GM21423 (cell line): ENCODE measurements around the gene NXPH1.

Experiments
- ATAC-seq: cut with Tn5 transposase; IDR thresholded peaks from one replicate; pipeline ENCODE4 v1.9.1; 2021; ENCODE audit warnings: mild to moderate bottlenecking, moderate library complexity; ENCODE audit not compliant: unreplicated experiment

Gene NXPH1

DNA sequence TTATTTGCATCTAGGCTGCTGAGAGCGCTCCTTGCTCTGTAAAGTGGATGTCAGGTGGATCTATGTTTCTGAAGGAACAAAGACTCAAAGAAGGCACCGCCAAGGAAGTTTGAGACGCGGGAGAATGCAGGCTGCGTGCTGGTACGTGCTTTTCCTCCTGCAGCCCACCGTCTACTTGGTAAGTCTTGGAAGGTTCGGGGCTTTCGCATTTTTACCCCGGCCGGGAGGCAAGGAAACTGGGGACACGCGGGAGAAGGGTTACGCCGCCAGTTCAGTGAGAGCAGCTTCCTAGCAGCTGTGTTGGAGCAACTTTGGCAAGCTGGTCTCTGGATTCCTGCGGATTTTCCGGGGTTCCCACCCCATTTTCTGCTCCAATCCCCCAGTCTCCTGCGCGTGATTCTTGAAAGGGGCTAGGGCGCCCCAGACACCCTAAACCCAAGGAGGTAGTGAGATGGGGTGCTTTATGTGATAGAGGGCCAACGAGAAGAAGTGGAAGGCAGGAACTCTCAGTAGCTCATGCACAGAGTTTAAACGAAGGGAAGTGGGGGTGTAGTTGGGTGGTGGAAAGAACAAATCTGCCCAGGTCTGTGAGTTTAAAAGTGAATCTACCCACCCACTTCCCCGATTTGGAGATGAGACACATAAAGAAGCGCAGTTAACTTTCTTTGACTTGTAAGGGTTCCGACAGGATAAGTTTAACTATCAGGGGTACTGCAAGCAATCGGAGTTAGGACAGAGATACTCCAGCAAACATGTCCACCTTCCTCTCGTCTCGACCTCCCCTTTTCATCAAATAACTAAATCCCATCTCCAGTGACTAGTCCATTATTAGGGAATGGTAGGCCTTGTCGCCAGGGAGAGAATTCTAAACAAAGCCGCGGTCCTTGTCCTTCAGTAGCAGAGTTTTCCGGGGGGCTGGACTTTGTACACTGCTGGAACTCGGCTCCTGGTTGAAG, 2.5 kb downstream of the NXPH1 start:
- no peak for ATAC-seq

DNA sequence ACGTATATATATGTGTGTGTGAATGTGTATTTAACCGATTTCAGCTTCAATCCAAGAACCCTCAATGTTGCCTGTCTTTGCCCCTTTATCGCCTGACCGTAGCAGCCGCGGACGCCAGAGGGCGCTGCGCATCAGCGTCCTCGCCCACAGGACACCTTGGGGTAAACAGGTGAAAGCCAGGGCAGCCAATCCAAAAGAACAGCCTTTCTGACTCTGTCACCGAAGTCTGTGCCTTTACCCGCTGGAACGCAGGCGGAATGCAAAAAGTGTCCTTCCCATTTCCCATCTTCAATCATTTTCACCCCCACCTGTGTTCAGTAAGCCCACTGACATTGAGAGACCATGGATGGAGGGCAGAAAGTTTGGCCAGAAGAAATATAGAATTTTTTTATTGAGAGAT, 3.6 kb downstream of the NXPH1 start:
- peak; percentile 77 for ATAC-seq

DNA sequence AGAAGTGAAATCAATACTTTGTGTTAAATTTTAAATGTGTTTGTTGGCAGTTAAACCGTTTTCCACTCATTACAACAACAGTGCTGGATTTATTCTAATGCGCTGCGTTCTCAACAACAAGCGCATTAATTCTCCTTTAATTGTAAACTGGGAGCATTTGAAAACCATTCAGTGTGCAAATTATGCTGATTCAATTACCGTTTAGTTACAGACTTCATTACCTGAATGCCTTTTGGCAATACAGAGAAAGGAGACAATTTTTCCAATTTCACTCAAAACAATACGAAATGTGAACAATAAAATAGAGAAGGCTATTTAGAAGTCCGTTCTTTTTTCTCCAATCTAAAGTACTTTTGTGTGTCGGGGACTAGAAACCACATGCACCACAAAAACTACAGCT, 4.2 kb downstream of the NXPH1 start:
- no peak for ATAC-seq

DNA sequence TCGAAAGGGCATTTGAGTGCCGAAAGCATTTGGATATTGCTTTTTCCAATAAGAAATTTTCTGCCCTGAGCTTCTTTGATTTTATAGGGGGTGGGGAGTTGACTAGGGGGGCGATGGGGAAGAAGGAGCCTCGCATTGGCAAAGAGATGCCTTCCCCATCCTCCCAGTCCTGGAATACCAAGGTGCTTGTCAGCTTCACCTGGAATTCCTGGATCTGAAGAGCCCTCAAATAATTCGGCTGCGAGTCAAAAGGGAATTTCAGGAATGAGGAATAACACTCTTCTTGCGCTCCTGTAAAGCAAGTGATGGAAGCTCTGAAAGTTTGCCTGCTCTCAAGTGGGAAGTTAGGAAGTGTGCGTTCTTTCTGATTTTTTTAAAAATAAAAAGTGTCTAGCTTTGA, 7.3 kb downstream of the NXPH1 start:
- no peak for ATAC-seq

DNA sequence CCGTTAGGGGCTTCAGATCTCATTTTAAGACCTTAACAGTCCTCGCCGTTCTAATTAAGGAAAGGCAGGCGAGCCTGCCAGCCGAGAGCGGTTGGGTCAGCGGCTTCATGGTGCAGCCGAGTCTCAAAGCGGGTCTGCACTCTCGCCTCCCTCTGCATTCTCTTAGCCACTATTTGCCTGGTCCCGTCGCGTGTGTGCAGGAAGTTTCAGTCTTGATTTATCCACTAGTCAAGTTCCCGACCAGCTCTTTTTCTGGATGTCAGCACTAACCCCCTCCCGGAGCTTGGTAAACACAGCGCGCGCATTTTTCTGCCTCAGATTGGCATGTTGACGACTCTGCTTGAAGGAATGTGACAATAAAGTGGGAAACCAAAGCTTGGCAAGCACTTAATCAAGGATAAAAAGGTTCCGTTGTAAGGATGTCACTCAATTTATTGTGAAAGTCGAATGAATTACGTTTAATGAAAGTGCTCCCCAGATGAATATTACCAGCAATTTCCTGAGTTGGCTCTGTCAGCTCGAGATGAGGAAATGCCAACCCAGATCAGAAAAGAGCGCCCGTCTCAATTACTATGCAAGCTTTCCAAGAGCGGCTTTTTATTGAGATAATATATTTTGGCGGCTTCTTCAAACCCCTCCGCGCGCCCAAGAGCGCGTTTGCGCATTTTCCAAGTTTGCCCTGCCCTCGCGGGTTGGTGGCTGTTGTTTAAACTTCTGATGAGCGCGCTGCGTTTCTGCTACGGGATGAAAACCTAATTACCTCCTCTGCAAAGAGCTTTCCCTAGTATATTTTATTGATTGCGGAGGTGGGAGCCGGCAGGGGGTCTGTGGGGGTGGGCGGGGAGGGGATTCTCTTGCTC, 7.9 kb downstream of the NXPH1 start:
- ATAC-seq, result no peak

DNA sequence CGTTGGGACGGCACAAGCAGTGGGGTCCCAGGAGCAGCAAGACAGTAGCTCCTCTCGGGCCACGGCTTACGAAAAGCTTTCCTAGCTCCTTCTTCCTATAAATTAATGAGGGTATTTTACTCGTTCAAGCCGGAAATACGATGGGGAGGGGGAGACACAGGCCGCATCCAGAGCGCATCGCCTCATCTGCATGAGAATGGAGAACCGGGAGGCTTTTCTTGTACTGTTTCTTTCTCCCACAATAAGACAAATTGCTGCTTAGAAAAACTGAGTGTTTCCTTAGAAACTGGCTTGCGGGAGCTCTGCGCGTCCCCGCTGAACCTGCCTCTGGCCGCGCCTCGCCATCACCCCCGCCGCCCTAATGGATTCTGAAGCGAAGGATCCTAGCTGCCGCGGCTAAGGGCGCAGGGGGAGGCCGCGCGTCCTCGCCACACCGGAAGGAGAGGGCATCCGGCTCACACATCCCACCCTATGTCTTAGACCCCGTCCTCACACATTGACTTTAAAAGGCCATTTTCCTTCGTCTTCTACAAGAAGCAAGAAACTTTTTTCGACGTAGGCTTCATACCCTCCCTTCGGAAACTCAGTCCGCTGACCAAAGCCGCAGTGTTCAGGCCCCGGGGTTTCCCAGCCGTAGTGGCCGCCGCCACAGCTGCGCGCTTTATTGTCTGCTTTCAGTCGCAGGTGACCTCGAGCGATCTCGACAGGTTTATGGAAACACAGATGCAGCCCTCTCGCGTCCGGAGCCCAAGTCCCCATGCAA, 8.8 kb downstream of the NXPH1 start:
- no peak for ATAC-seq

DNA sequence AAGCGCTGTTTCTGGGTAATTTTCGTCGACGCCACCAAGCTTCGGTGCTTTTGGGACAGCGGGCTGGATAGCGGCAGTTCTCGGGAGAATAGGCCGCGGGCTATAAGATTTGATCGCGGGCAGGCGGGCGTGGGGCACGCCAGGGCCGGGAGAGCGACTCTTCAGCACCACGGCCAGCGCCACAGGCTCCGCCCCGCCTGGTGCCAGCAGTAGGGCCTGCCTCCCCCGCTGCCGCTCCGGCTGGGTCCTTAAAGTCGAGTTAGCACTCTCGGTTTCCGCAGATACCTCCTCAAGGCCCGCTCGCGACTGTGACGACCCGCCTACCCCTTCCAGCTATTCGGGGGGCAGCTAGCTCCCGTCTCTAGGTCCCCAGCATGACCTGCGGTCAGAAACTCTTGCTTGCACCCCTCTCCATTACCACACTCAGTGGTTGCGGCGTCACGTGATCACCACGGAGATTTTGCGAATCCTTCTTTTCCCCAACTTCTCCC, 9.4 kb downstream of the NXPH1 start:
- ATAC-seq, result peak; percentile 76

DNA sequence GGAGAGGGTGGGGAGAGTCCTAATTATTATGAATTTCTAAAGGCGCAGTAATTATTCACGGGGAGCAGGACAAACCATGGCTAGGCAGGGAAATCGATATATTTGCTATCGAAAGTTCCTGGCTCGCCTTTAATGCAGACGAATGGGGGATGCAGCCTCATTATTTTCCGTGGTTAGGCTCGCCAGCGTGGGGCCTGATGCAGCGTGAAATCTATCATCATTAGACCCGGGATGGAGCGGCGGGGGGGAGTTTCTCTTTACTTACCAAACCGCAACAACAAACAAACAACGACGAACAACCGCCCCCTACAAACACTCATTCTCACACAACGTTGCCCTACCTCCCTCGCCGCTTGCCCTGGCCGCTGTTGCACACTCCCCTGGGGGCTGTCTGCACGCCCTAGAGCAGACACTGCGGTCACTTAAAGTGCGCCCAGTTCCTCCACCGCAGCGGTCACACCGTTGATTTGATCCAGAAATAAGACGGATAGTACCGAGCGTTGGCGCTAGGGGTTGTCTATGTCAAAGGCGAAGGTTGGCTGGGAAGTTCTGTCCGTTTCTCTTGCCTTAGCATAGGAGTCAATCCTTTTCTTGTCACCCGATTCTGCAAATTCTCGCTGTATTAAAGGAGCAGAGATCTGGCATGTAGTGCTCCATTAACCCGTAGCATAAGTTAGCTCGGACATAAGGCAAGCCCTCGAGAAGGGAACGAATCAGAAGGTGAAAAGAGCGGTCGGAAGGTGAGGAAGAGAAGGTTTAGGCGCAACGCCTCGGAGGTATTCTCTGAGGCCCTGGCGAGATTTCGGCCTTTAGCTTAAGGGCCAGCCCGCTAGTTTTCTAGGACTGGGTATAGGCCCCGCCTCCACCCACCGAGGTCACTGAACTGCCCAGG, 10.4 kb downstream of the NXPH1 start:
- no peak for ATAC-seq

DNA sequence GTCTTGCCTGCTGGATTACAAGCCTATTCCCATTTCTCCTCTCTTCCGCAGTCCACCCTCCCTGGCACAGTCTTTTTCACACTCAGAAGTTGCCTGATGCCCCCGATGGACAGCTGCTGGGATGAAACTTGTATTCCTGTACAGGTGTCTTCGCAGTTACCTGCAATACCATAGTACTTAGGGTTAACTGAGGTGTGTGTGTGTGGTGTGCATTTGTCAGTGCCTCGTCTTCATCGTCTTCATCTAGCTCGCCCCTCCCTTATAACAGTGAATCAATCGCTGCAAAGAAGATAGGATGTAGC, 11.0 kb downstream of the NXPH1 start:
- ATAC-seq, result no peak

DNA sequence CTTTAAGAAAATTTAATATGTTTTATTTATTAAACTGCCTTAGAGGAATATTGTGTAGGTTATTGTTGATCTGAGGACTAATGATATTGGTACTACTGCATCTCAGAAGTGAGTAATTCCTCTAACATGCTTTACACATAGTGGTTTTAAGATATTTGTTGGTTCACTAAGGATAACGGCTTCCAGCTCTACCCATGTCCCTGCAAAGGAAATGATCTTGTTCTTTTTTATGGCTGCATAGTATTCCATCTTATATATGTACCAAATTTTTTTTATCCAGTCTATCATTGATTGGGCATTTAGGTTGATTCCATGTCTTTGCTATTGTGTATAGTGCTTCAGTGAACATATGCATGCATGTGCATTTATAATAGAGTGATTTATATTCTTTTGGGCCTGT, 20.1 kb downstream of the NXPH1 start:
- ATAC-seq, result no peak

DNA sequence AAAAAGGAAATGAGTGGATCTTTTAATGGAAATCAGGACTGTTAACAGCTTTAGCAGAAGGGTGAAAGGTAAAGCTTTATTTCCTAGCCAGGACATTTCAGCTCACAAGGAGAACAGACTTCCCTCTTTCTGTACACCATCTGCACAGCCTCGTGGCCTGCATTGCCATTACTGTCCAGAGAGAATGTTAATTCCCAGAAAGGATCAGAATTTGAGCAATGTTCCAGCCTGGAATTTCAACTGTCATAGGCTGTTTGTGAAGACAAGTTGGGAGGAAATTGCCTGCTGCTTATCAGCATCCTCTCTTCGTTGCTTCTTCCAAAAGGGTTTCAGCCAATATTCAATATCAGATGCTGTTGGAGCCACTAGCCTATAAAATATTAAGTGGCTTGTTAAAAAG, 22.0 kb downstream of the NXPH1 start:
- ATAC-seq, result no peak

DNA sequence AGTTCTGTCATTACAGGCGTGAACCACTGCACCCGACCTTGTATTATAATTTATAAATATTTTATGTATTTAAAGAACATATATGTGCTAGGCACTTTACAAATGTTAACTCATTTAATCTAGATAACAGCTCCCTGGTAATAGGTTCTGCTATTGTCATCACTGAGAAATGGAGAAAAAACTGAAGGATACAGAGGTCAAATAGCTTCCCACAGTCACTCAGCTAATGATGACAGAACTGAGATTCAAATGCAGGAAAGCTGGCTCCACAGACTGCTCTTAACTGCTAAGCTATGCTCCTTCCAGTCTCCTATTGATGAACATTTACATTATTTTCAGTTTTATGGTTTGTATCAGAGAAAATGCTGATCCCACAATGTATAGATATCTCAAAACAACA, 28.9 kb downstream of the NXPH1 start:
- ATAC-seq, result no peak

DNA sequence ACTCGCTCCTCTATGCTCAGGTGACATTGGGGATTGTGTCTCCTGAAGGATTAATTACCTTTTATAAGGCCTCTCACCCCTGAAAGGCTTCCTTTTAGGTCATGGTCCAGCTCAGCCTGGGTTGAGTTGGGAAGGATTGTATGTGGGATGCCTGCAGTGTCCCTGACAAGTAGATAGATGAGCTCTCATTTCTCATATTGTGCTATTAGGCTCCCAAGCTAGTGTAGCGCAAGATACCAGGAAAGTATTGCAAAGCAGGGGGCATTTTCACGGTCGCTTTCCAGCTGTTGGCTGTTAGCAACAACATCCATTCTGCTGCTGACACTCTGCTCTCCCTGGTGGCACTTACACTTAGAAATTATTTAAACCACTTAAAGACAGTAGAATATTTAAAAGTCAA, 31.9 kb downstream of the NXPH1 start:
- ATAC-seq, result no peak

DNA sequence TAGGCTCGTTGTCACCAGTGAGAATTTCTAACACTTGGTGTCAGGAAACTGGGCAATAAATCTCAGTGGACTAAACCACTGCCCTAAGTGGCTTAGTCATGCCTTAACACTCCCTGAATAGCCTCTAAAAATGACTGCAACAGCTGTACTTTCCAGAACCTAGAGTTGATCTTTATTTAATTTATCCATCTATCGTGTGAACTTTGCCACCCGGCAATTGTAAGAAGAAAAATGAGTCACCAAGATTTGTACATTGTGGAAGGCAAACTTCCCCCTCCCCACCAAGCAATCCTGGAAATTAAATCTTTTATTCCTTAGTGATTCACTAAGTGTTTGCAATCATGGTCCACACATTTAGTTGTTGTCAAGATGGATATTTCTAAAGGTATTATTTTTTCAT, 47.1 kb downstream of the NXPH1 start:
- no peak for ATAC-seq

DNA sequence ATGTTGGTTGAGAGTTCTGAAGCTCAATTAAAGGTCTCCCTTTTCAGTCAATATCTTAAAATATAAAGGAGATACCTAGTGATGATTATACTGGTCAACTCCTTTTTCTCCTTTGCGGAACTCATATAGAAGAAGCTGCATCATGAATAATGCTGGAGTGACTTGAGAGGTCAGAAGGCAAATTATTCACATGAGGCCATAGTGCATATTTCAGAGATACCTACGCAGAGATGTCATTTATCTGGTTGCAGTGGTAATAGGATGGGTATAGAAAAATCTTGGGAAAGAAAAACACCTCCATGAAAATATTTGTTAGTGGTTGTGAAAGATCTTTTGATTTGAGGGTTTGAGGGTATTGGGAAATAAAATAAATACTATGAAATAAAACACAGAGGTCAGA, 47.7 kb downstream of the NXPH1 start:
- ATAC-seq, result no peak

DNA sequence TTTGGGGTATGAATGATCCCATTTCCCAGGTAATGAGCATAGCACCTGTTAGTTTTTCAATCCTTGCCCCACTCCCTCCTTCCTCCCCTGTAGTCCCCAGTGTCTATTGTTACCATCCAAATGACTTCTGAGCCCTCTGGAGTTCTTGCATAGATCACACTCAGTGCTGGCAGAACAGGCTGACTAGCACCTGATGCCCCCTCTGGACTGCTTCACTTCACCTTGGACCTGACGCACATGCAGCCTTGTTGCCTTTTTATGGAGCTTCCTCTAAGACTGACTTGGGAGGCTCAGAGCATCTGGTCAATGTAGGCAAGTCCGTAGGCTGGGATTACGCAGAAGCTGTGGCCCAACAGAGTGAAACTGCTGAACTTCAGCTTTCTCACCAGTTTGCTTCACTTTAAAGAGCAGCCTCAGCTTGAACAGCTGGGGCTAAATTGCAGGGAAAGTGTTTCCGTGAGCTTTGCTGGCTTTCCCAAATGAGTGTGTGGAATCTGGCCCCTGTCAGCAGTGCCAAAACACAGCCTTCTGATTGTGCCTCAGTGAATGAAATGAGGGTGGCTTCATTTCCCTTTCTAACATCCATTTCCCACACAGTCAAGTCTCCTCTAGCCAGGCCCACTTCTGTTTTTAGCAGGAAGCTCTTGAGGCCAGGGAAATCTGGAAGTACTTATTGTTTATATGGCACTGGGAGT, 48.5 kb downstream of the NXPH1 start:
- no peak for ATAC-seq

DNA sequence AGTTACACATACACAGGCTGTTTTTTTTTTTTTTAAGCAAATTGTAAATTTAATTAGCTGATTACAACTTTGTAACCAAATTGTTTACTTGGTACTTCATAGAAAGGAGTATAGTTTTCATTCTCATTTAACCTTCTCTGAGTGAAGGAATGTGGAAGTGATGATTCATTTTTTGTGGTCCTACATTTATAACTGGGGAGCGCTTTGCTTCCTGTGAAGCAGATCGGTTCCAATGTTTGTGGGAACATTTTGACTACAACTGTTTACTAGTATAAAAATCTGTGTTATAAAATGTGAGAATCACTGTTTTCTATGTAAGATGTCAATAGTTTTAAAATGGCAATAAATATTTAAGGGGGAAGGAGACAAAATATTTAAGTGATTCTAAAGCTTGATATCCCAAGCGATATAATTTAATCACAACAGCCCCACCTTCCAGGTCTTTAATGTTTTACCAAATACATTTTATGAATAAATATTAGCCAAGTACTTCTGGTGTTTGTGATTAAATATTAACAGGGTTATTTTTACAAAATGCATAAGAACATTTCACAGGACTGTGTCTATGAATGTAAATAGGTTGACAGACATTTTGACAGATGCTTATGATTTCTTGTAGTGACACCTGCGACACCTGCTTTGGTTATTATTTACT, 57.1 kb downstream of the NXPH1 start:
- no peak for ATAC-seq

DNA sequence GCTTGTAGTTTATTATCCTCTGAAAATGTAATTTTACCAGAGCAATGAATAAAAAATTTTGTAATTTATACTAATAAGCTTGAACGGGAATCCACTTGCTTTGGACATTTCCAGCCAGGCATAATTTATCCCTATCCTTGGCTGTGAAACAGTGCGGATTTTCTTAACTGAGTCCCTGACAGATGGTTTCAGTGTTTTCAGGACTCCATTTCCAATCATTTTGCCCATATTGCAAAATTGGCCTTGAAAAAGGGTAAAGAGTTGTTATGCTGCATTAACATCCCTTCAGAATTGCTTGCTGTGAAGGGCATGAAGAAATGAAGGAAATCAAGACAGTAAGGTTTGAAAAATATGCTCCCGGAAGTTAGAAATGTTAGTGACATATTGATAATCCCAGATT, 57.7 kb downstream of the NXPH1 start:
- no peak for ATAC-seq
